Activated T-cell treated with anti-CD3 and anti-CD28 coated beads, Interleukin-2, amount 50 U/mL, for 48 hours (primary cell): Measurements from ENCODE around the gene TEX12.
"Not testable (repeated sequence)": the region's sequence is repeated elsewhere in the genome, so short reads cannot be mapped to it uniquely, and the experiment has no call there.

ENCODE experiments used
- DNase-seq, 2 experiments: peaks; one replicate each; pipeline ENCODE4 v3.0.0-alpha.2; 2020

The TEX12 gene

GRCh38 chr11:112165049-112165448 lies 2.1 kb upstream of the TEX12 start:
- no peak for DNase-seq

- DNase-seq, result no peak
Measured at GRCh38 chr11:112166562-112166961, 610 bp upstream of the TEX12 start.

GRCh38 chr11:112172362-112172994 lies 5.3 kb downstream of the TEX12 start:
- DNase-seq, result no peak

GRCh38 chr11:112173152-112173551 lies 6.0 kb downstream of the TEX12 start:
- DNase-seq, result no peak

- peak; percentile 47 to 55 for DNase-seq
Measured at GRCh38 chr11:112174789-112175598, 7.8 kb downstream of the TEX12 start, which contains the start of gene BCO2. TSS of gene BCO2 (plus strand) at chr11:112175512. CDS start at chr11:112175602, 90 bp downstream.

- no peak for DNase-seq
Measured at GRCh38 chr11:112175599-112175952, 8.4 kb downstream of the TEX12 start.

GRCh38 chr11:112176077-112176476 lies 8.9 kb downstream of the TEX12 start:
- DNase-seq, result no peak

- no peak for DNase-seq
Measured at GRCh38 chr11:112177589-112177988, 10.4 kb downstream of the TEX12 start.

GRCh38 chr11:112178428-112178827 lies 11.3 kb downstream of the TEX12 start:
- DNase-seq, result no peak

- DNase-seq, result no peak
Measured at GRCh38 chr11:112178936-112179335, 11.8 kb downstream of the TEX12 start.

GRCh38 chr11:112179601-112180000 lies 12.4 kb downstream of the TEX12 start:
- DNase-seq, result no peak

GRCh38 chr11:112182867-112183266 lies 15.7 kb downstream of the TEX12 start:
- no peak for DNase-seq

GRCh38 chr11:112185883-112186282 lies 18.7 kb downstream of the TEX12 start:
- DNase-seq, result no peak

- DNase-seq, result no peak
Measured at GRCh38 chr11:112186304-112186703, 19.1 kb downstream of the TEX12 start.

GRCh38 chr11:112195113-112195512 lies 27.9 kb downstream of the TEX12 start:
- DNase-seq, result not testable (repeated sequence)

- no peak for DNase-seq
Measured at GRCh38 chr11:112195951-112196351, 28.8 kb downstream of the TEX12 start.

- no peak for DNase-seq
Measured at GRCh38 chr11:112196519-112197087, 29.4 kb downstream of the TEX12 start.

- DNase-seq, result not testable (repeated sequence)
Measured at GRCh38 chr11:112199101-112199500, 31.9 kb downstream of the TEX12 start.

- no peak for DNase-seq
Measured at GRCh38 chr11:112200252-112200651, 33.1 kb downstream of the TEX12 start.

- no peak for DNase-seq
Measured at GRCh38 chr11:112206071-112206470, 38.9 kb downstream of the TEX12 start.

GRCh38 chr11:112210890-112211289 lies 43.7 kb downstream of the TEX12 start:
- no peak for DNase-seq

GRCh38 chr11:112211536-112211935 lies 44.4 kb downstream of the TEX12 start:
- no peak for DNase-seq

- no peak for DNase-seq
Measured at GRCh38 chr11:112212290-112212689, 45.1 kb downstream of the TEX12 start.

GRCh38 chr11:112212710-112213109 lies 45.5 kb downstream of the TEX12 start:
- DNase-seq, result no peak
